K562 (cell line): ENCODE results near the gene NHS. TPM values are rescaled to one million over a fixed set of nuclear protein-coding genes. Genes with fewer than 3 reads are reported as not detected.

Experiments used
- ATAC-seq: fragments of 200-7000 bp; cut with Tn5 transposase; 3 replicates; pipeline ENCODE4 v1.9.1; 2020; ENCODE audit warnings: moderate library complexity
- BruUV-seq: library from RNA; stranded (reverse); fragments of 400-500 nt; replicated peaks from 2 replicates; lab custom pipeline; 2021; lab: Mats Ljungman, UMichigan
- CTCF ChIA-PET: fragments of 300-600 bp; formaldehyde crosslinking; extraction: SDS; loops from one replicate; lab custom pipeline; 2021; ENCODE audit warnings: low intra/inter-chr PET ratio; lab: Yijun Ruan, JAX
- POLR2A ChIA-PET: fragments of 300-600, 350-650 bp; sonication (Branson Sonifier 250); formaldehyde crosslinking; extraction: SDS; loops from one replicate; lab custom pipeline; 2021; ENCODE audit warnings: antibody characterized with exemption, inconsistent platforms; lab: Yijun Ruan, JAX
- DNase-seq, 4 experiments: peaks; one replicate each; pipeline versions ENCODE4 v3.0.0 to v3.0.0-alpha.2; 2011 to 2018; ENCODE audit warnings: low spot score in 3 of 4, mixed read lengths in 3 of 4; ENCODE audit errors: extremely low read depth in 1 of 4
- FAIRE-seq: peaks from 2 replicates; lab custom pipeline; 2011; peaks lifted over from hg19 to GRCh38; lab: Jason Lieb, UNC
- H2AFZ ChIP-seq: 2 replicates; pipeline ENCODE4 v1.6.0; 2011; ENCODE audit warnings: low read depth, low read length, control low read depth, inconsistent platforms
- H3K27ac ChIP-seq: fragments of 200-600 bp; 3 replicates; pipeline ENCODE4 v1.8.0; 2011; ENCODE audit warnings: low read depth, mild to moderate bottlenecking, control low read depth, inconsistent platforms, low read length, moderate library complexity, mixed read lengths; ENCODE audit errors: extremely low read depth
- H3K27me3 ChIP-seq, 2 experiments: fragments of 300-600 bp in 1 of 2; 2 replicates in 1 of 2; 3 replicates in 1 of 2; pipeline versions ENCODE4 v1.6.0 to v1.8.0; 2011; ENCODE audit warnings: inconsistent platforms in 2 of 2, low read length in 2 of 2, mild to moderate bottlenecking in 1 of 2, mixed read lengths in 1 of 2, moderate library complexity in 1 of 2; ENCODE audit not compliant: control insufficient read depth in 2 of 2, insufficient read depth in 2 of 2
- H3K36me3 ChIP-seq: fragments of 300-600 bp; 3 replicates; pipeline ENCODE4 v1.8.0; 2011; ENCODE audit warnings: mild to moderate bottlenecking, low read length, inconsistent platforms; ENCODE audit not compliant: control insufficient read depth, insufficient read depth
- H3K4me1 ChIP-seq, 2 experiments: fragments of 200-600 bp in 1 of 2; replicated peaks in 1 of 2; 2 replicates in 1 of 2; 3 replicates in 1 of 2; pipeline versions ENCODE4 v1.5.1 to v1.8.0; 2011; ENCODE audit warnings: inconsistent platforms in 2 of 2, low read length in 2 of 2, mild to moderate bottlenecking in 1 of 2, mixed read lengths in 1 of 2, moderate library complexity in 1 of 2; ENCODE audit not compliant: control insufficient read depth in 2 of 2, insufficient read depth in 2 of 2
- H3K4me2 ChIP-seq: 2 replicates; pipeline ENCODE4 v1.6.1; 2011; ENCODE audit warnings: low read length, control low read depth, inconsistent platforms, mixed read lengths; ENCODE audit not compliant: insufficient read depth
- H3K4me3 ChIP-seq: fragments of 200-600 bp; sonication (generic), shearing (Covaris generic); 2 replicates; pipeline ENCODE4 v1.5.1; 2016; ENCODE audit warnings: control low read depth, inconsistent platforms
- H3K79me2 ChIP-seq: fragments of 200-600 bp; 3 replicates; pipeline ENCODE4 v1.8.0; 2011; ENCODE audit warnings: low read length, inconsistent platforms; ENCODE audit not compliant: control insufficient read depth, insufficient read depth
- H3K9ac ChIP-seq, 2 experiments: 2 replicates each; pipeline versions ENCODE4 v1.6.0 to v1.6.1; 2011; ENCODE audit warnings: low read depth in 2 of 2, low read length in 2 of 2, control low read depth in 1 of 2, inconsistent platforms in 1 of 2, mild to moderate bottlenecking in 1 of 2, mixed read lengths in 1 of 2; ENCODE audit not compliant: insufficient read depth in 1 of 2
- H3K9me1 ChIP-seq: one replicate; pipeline ENCODE4 v1.6.0; 2011; ENCODE audit warnings: inconsistent platforms, mild to moderate bottlenecking, low read length, moderate library complexity; ENCODE audit not compliant: control insufficient read depth, insufficient read depth
- H3K9me3 ChIP-seq: replicated peaks from 2 replicates; pipeline ENCODE4 v1.5.1; 2011; ENCODE audit warnings: low read depth, low read length, inconsistent platforms; ENCODE audit not compliant: control insufficient read depth, insufficient read depth
- H4K20me1 ChIP-seq: replicated peaks from 2 replicates; pipeline ENCODE4 v1.6.1; 2011; ENCODE audit warnings: low read length, inconsistent platforms, mixed read lengths; ENCODE audit not compliant: control insufficient read depth, insufficient read depth
- BCOR ChIP-seq: fragments of 450-650 bp; IDR thresholded peaks from 2 replicates; pipeline ENCODE4 v1.6.1; 2016
- BHLHE40 ChIP-seq: IDR thresholded peaks from 2 replicates; pipeline ENCODE4 v1.6.1; 2011; ENCODE audit warnings: low read length, improper control_type of control experiment
- GTF3C2 ChIP-seq: IDR thresholded peaks from 3 replicates; pipeline ENCODE4 v1.6.1; 2011; ENCODE audit warnings: borderline replicate concordance, mild to moderate bottlenecking, moderate library complexity; ENCODE audit not compliant: insufficient read length; ENCODE audit errors: extremely low read depth
- MAZ ChIP-seq, 2 experiments: fragments of 450-650 bp in 1 of 2; sonication (generic) in 1 of 2; formaldehyde crosslinking; IDR thresholded peaks in 1 of 2; conservative IDR thresholded peaks in 1 of 2; 2 replicates each; pipeline versions ENCODE4 v1.4.0 to v1.5.0; 2020; ENCODE audit warnings: mild to moderate bottlenecking in 1 of 2, missing genetic modification reagents in 1 of 2
- MECOM ChIP-seq: fragments of 250-450 bp; sonication (Bioruptor Pico); IDR thresholded peaks from 2 replicates; pipeline ENCODE4 v1.8.0; 2022; ENCODE audit warnings: inconsistent platforms
- MYC ChIP-seq, 2 experiments: fragments of 250-450 bp in 1 of 2; sonication (Bioruptor Pico) in 1 of 2; IDR thresholded peaks; 2 replicates each; pipeline versions ENCODE4 v1.5.1 to v1.6.1; 2012 to 2021; ENCODE audit warnings: low read depth in 2 of 2, borderline replicate concordance in 1 of 2, improper control_type of control experiment in 1 of 2, low read length in 1 of 2, mild to moderate bottlenecking in 1 of 2, moderate library complexity in 1 of 2
- STAG1 ChIP-seq: sonication (generic); formaldehyde crosslinking; IDR thresholded peaks from 2 replicates; pipeline ENCODE4 v1.5.0; 2020; ENCODE audit warnings: missing genetic modification reagents, borderline replicate concordance
- TAF7 ChIP-seq: fragments of 450-650 bp; IDR thresholded peaks from 2 replicates; pipeline ENCODE4 v1.6.1; 2016; ENCODE audit warnings: missing genetic modification characterization, missing compliant biosample characterization
- WGBS: fragments of 100-300 bp; shearing (Covaris generic); methylation state at CpG from one replicate; pipeline ENCODE4 v1.1.6; 2016; ENCODE audit warnings: low coverage, mixed read lengths; ENCODE audit not compliant: insufficient coverage; ENCODE audit errors: missing lambda C conversion rate; 5-methylcytosine and 5-hydroxymethylcytosine counted together
- in situ Hi-C: fragments of 300-500 bp; cut with MboI; formaldehyde crosslinking; loops from 4 replicates; pipeline ENCODE4 v1.15.0; 2018; ENCODE audit warnings: inconsistent platforms, mixed read lengths
- intact Hi-C: fragments of 100-400 bp; cut with micrococcal nuclease; formaldehyde crosslinking; loops from 2 replicates; pipeline ENCODE4 v1.14.2; 2022
- polyA plus RNA-seq, 8 experiments: library from polyadenylated mRNA; depleted of rRNA in 4 of 8; stranded (reverse) in 5 of 8; unstranded in 3 of 8; fragments of >200 nt; fragmentation: Nextera tagmentation in 2 of 8; fragmentation: Illumina TruSeq in 1 of 8; extraction: Ambion mirVana in 2 of 8; extraction: Trizol in 1 of 8; gene quantifications; 2 replicates each; pipeline versions ENCODE4 v1.2.1 to v1.2.3, GENCODE V29; 2011 to 2014; ENCODE audit warnings: inconsistent platforms in 1 of 8, missing spikeins in 1 of 8
- total RNA-seq, 7 experiments: library from RNA; depleted of rRNA in 6 of 7; stranded (reverse); fragments of >200 nt in 6 of 7; fragmentation: Illumina TruSeq in 2 of 7; extraction: Trizol in 2 of 7; gene quantifications; 2 replicates each; pipeline versions ENCODE4 v1.2.1 to v1.2.3, GENCODE V29; 2011 to 2021; ENCODE audit warnings: low replicate concordance in 1 of 7
- TF ChIP-seq, protein P1 (sequence below), 2 experiments: fragments of 450-650 bp; IDR thresholded peaks; 2 replicates each; pipeline ENCODE4 v1.6.1; 2018; ENCODE audit warnings: mild to moderate bottlenecking in 2 of 2, low read depth in 1 of 2; ENCODE audit not compliant: partially characterized antibody in 2 of 2

The NHS gene
- total and polyA plus RNA-seq, 9 of the 15 experiments (the other 6 are each of a cell fraction or from before 2014, with no cell fraction given): 0.02 TPM; not detected in 8

DNA sequence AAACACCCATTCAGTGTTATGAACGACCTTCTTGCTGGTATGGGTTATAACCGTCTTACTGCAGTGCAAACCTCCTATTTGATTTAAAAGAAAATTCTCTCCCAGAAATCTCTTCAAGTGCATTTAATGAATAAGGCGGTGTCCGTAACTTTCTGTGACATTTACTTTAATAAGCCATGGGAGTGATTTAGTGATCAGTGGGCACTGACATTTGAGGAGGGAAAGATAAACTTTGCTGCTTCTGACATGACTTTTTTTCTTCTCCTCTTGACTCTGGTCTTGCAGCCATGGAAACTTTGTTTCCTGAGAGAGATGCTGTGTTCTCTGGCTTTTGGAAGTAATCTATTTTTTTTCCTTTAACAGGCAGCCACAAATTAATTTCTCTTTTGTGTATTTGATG is 106.1 kb downstream of the NHS start:
- ChIA-PET POLR2A (no interaction called here), CTCF (no interaction called here)
- Histone ChIP-seq H3K79me2 (no peaks in the 10 kb centered on the region), H3K4me3 (no peak overlapping the region), H3K9me1 (no peaks in the 10 kb centered on the region), H3K27ac (no peak overlapping the region), H2AFZ (no peak overlapping the region), H3K27me3 (no peaks in the 10 kb centered on the region), H3K9me3 (no peaks in the 10 kb centered on the region), H3K36me3 (no peaks in the 10 kb centered on the region), H4K20me1 (no peaks in the 10 kb centered on the region), H3K9ac (no peak overlapping the region), H3K4me1 (no peaks in the 10 kb centered on the region), H3K4me2 (no peak overlapping the region)
- BruUV-seq: no TSS peak
- DNase-seq (no peak), FAIRE-seq (no peak), ATAC-seq (no peak)
- intact Hi-C loops: no loop called here
- TF ChIP-seq, protein P1, sequence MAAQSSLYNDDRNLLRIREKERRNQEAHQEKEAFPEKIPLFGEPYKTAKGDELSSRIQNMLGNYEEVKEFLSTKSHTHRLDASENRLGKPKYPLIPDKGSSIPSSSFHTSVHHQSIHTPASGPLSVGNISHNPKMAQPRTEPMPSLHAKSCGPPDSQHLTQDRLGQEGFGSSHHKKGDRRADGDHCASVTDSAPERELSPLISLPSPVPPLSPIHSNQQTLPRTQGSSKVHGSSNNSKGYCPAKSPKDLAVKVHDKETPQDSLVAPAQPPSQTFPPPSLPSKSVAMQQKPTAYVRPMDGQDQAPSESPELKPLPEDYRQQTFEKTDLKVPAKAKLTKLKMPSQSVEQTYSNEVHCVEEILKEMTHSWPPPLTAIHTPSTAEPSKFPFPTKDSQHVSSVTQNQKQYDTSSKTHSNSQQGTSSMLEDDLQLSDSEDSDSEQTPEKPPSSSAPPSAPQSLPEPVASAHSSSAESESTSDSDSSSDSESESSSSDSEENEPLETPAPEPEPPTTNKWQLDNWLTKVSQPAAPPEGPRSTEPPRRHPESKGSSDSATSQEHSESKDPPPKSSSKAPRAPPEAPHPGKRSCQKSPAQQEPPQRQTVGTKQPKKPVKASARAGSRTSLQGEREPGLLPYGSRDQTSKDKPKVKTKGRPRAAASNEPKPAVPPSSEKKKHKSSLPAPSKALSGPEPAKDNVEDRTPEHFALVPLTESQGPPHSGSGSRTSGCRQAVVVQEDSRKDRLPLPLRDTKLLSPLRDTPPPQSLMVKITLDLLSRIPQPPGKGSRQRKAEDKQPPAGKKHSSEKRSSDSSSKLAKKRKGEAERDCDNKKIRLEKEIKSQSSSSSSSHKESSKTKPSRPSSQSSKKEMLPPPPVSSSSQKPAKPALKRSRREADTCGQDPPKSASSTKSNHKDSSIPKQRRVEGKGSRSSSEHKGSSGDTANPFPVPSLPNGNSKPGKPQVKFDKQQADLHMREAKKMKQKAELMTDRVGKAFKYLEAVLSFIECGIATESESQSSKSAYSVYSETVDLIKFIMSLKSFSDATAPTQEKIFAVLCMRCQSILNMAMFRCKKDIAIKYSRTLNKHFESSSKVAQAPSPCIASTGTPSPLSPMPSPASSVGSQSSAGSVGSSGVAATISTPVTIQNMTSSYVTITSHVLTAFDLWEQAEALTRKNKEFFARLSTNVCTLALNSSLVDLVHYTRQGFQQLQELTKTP (IDR thresholded peaks at IDR 0.05; ENCODE audit: low read depth in 1 of 2, partially characterized antibody in 2 of 2): no peak
- TF ChIP-seq MYC (IDR thresholded peaks at IDR 0.05; ENCODE audit: low read depth, low read length) (no peak), MYC (CRISPR knock-in tag; IDR thresholded peaks at IDR 0.05; ENCODE audit: borderline replicate concordance, low read depth) (no peak), MECOM (no peak), BCOR (no peak), MAZ (CRISPR knock-in tag; conservative IDR thresholded peaks at IDR 0.05 in 1 of 2, IDR thresholded peaks at IDR 0.05 in 1 of 2) (no peak), STAG1 (CRISPR knock-in tag) (no peak), TAF7 (tag) (no peak), GTF3C2 (no peak), BHLHE40 (no peak)
- in situ Hi-C loops: no loop called here
- WGBS: 0% methylated on average over 4 of the region's 4 CpGs
